GM10266 (cell line): ENCODE results near the gene HOXA13.

Experiments used
- DNase-seq: peaks from one replicate; pipeline ENCODE4 v3.0.0; 2012; ENCODE audit errors: extremely low spot score
- TF ChIP-seq, protein P1 (sequence below): IDR thresholded peaks from 2 replicates; pipeline ENCODE4 v1.5.1; 2012; ENCODE audit warnings: mild to moderate bottlenecking, low read depth; ENCODE audit not compliant: control insufficient read depth, insufficient read depth; ENCODE audit errors: missing control alignments

HOXA13 gene

DNA sequence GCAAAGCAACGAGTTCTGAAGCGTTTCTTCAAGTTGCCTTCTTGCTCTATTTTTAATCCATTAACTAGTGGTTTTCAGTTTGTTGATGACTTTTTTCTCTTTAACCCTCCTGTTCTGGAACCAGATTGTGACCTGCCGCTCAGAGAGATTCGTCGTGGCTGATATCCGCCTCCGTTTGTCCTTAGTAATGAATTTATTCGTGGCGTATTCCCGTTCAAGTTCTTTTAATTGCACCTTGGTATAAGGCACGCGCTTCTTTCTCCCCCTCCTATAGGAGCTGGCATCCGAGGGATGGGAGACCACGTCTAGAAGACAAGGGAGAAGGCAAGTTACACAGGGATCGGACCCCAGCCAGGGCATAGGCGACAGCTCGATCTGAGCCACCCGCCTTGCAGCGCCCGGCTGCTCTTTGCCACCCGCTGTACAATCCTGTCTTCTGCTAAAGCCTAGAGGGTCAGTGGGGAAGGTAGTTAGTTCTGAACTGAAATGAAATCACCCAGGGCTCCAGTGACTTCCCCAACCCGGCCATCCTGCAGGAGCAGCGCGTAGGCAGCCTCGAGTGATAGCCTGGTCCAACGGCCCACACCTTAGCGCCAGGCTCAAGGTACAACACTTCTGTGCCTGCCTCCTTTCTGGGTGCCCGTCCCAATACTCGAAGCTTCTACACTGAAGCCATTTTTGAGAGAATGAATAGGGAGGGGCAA is 1.6 kb downstream of the HOXA13 start:
- TF ChIP-seq, protein P1, sequence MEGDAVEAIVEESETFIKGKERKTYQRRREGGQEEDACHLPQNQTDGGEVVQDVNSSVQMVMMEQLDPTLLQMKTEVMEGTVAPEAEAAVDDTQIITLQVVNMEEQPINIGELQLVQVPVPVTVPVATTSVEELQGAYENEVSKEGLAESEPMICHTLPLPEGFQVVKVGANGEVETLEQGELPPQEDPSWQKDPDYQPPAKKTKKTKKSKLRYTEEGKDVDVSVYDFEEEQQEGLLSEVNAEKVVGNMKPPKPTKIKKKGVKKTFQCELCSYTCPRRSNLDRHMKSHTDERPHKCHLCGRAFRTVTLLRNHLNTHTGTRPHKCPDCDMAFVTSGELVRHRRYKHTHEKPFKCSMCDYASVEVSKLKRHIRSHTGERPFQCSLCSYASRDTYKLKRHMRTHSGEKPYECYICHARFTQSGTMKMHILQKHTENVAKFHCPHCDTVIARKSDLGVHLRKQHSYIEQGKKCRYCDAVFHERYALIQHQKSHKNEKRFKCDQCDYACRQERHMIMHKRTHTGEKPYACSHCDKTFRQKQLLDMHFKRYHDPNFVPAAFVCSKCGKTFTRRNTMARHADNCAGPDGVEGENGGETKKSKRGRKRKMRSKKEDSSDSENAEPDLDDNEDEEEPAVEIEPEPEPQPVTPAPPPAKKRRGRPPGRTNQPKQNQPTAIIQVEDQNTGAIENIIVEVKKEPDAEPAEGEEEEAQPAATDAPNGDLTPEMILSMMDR: no peak
- no peak for DNase-seq

DNA sequence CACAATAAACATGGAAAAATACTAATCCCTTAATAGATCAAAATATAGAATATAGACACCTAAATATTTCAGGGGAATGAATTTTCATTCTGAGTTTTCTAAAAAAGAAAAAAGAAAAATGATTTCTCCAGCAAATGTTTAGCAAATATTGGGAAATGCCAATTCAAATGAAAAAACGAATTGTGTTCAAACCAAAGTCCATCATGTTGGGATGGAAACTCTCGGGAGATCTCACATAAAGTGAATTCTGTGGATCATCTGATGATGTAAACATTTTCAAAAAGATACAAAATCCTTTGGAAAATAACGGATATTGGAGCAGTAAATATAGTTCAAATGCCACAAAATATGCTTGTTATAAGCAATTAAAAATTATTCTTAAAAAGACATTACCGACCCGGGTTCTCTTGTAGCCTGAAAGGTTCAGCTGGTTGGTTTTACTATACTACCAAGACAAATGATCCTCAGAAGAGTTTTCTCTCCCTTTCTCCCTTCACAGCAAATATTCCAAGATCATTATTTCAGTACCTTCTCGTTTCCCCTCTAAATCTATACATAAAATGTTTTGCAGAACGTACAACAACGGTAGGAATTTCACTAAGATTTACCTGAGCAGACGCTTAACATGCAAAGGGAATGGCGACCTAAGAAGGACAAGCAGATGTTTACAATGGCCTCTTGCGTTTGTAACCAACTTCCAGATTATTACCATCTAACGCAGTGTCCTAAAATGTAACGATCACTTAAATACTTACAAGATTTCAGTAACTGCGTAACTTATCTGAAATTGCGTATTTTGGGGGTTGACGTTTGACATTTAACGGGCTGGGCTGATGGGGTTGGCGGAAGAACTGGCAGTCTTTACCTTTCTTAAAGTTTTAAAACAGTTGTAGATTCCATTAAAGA is 2.5 kb downstream of the HOXA13 start:
- TF ChIP-seq, protein P1: no peak
- DNase-seq: no peak

GRCh38 chr7:27196287-27196767 is 3.6 kb downstream of the HOXA13 start:
- TF ChIP-seq, protein P1: peak; percentile 80
- peak; percentile 83 for DNase-seq

DNA sequence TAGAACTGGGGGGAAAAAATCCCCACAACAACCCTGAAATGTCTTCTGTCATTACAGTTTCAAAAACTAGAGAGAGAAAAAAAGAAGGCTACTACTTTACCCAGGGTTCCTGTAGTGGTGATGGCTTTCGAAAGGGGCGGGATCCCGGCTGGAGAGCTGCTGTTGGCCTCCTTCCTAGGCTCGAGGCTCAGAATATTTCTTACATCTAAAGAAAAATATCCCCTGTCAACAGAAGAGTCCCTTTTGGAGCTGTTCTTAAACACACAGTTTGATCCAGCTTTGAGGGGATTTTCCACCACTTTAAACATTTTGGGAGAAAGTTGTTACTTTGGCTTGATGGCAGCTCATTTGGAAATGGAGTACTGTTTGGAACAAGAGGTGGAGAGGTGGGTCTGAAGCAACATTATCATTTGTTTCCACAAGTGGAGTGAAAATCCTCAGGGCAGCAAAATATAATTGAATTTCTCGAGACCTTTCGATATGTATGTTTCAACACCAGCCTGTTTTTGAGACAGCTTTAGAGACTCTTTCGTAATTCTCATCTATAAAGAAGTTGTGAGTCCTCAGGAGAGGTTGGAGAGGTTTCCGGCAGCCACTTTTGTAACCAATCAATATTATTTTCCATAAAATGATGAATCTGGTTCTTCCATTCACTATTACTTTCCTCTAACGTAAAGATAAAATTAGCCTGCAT is 5.1 kb downstream of the HOXA13 start:
- TF ChIP-seq, protein P1: no peak
- no peak for DNase-seq

- TF ChIP-seq, protein P1: no peak
- DNase-seq: no peak
Observed at GRCh38 chr7:27194002-27194352, 5.9 kb downstream of the HOXA13 start.

DNA sequence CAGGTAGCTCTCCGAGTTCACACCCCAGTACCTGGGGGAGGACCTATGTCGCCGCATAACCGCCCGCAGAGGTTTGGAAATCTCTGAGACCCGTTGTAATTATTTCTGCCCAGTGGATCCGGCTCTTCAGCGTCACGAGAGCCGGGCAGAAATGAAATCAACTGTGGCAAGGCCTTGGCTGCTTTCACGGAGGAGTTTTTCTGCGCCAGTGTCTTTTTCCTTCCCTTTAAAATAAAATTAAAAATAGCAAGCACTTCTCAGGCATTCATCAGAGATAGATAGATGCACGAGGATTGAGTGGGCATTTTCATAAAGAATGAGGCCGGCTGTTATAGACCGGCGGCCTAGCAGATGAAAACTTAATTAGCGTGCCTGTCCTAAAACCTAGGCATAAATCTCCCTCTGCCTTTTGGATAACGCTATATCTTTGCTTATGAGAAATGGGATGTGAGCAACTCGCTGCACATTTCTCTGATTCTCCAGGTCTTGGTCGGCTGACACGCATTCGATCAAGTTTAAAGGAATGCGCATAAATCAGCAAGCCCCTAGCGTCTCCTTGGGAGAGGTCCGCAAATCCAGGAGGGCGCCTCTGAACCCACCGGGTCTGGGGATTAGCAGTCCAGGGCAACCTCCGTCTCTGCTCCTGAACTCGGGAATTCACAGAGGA is 6.4 kb downstream of the HOXA13 start:
- DNase-seq: no peak
- TF ChIP-seq, protein P1: no peak
